ENCODE data around the gene TACR1. TPM values are rescaled to one million over a fixed set of nuclear protein-coding genes. Genes with fewer than 3 reads are reported as not detected.

Gene TACR1
- total RNA-seq, 1 donor from 2014 or later = 1.4 TPM

DNA sequence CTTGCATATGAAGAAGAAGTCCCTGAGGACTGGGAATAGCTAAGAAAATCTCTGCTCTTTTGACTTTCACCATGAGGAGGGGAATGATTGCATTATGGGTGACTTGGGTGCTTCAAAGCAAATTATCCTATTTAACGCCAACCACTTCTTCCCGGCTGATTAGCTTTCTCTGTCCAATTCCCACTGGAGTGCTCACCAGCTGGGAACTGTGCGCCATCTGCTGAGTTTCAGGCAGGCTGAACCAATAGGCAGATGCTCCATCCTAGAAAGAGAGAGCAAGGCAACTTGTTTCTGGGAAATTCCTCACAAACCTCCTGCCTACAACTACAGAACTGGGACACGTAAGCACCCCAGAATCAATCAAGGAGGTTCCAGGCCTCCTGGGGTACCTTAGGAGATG is 191.5 kb downstream of the TACR1 start:
- DNase-seq = no peak
- intact Hi-C loops (cut with DNase I) = no loop called here
- Histone ChIP-seq H3K27ac (no peak overlapping the region), H3K4me1 (no peaks in the 10 kb centered on the region), H3K4me3 (no peak overlapping the region), H3K27me3 (ENCODE audit: low read depth) (no peaks in the 10 kb centered on the region), H3K36me3 (no peaks in the 10 kb centered on the region), H3K9me3 (no peaks in the 10 kb centered on the region)
- no peak for ATAC-seq
- TF ChIP-seq, protein P1, sequence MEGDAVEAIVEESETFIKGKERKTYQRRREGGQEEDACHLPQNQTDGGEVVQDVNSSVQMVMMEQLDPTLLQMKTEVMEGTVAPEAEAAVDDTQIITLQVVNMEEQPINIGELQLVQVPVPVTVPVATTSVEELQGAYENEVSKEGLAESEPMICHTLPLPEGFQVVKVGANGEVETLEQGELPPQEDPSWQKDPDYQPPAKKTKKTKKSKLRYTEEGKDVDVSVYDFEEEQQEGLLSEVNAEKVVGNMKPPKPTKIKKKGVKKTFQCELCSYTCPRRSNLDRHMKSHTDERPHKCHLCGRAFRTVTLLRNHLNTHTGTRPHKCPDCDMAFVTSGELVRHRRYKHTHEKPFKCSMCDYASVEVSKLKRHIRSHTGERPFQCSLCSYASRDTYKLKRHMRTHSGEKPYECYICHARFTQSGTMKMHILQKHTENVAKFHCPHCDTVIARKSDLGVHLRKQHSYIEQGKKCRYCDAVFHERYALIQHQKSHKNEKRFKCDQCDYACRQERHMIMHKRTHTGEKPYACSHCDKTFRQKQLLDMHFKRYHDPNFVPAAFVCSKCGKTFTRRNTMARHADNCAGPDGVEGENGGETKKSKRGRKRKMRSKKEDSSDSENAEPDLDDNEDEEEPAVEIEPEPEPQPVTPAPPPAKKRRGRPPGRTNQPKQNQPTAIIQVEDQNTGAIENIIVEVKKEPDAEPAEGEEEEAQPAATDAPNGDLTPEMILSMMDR (IDR thresholded peaks at IDR 0.05) = no peak

DNA sequence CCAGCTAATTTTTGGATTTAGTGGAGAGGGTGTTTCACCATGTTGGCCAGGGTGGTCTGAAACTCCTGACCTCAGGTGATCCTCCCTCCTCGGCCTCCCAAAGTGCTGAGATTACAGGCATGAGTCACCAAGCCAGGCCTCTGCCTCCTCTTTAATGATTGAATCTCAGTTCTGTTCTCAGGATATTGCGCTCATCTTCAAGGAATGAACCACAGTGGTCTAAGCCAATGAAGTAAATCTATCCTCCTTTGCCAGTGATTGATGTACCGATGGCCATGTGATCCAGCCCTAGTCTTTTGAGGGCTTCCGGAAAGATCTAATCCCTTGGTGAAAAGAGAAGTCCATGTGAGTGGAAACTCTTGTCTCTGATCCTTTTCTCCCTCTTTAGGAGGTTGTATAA is 192.3 kb downstream of the TACR1 start:
- Histone ChIP-seq H3K36me3 (no peaks in the 10 kb centered on the region), H3K4me3 (no peak overlapping the region), H3K27me3 (ENCODE audit: low read depth) (no peaks in the 10 kb centered on the region), H3K4me1 (no peaks in the 10 kb centered on the region), H3K9me3 (no peaks in the 10 kb centered on the region), H3K27ac (no peak overlapping the region)
- TF ChIP-seq, protein P1 (IDR thresholded peaks at IDR 0.05) = no peak
- DNase-seq (no peak), ATAC-seq (no peak)
- intact Hi-C loops (cut with DNase I) = no loop called here

DNA sequence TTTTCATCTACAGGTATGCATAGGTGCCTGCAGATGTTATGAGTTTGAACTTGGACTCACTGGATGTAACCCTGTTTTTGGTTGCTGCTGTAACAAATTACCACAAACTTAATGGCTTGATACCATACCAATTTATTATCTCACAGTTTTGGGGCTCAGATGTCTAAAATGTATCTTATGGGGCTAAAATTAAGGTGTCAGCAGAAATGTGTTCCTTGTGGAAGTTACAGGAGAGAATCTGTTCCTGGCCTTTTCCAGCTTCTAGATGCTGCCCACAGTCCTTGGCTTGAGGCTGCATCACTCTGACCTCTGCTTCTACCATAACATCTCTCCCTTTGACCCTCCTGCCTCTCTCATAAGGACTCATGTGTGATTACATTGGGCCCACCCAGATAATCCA is 193.3 kb downstream of the TACR1 start:
- DNase-seq = no peak
- Histone ChIP-seq H3K9me3 (no peaks in the 10 kb centered on the region), H3K27me3 (ENCODE audit: low read depth) (no peaks in the 10 kb centered on the region), H3K27ac (no peak overlapping the region), H3K4me1 (no peaks in the 10 kb centered on the region), H3K36me3 (no peaks in the 10 kb centered on the region), H3K4me3 (no peak overlapping the region)
- ATAC-seq = no peak
- intact Hi-C loops (cut with DNase I) = no loop called here
- TF ChIP-seq, protein P1 (IDR thresholded peaks at IDR 0.05) = no peak

DNA sequence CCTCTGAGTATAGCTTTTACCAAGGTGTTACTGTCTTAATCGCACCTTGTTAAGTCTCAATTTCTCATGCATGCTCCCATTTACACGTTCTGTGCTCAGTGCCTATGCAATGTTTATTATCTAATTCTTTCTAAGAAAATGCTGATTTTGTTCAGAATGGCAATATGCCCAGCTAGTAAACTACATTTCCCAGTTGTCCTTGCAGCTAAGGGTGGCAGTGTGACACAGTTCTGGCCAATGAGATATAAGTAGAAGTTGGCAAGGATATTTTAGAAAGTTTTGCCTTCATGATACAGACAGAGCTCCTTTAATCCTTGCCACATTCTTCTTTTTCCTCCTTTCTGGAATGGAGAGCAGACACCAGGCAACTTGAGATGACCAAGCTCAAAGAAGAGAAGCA is 195.5 kb downstream of the TACR1 start:
- Histone ChIP-seq H3K9me3 (no peaks in the 10 kb centered on the region), H3K4me1 (no peaks in the 10 kb centered on the region), H3K27ac (no peak overlapping the region), H3K27me3 (ENCODE audit: low read depth) (no peaks in the 10 kb centered on the region), H3K4me3 (no peak overlapping the region), H3K36me3 (no peaks in the 10 kb centered on the region)
- no peak for DNase-seq
- intact Hi-C loops (cut with DNase I) = no loop called here
- TF ChIP-seq, protein P1 (IDR thresholded peaks at IDR 0.05) = no peak
- ATAC-seq = no peak

DNA sequence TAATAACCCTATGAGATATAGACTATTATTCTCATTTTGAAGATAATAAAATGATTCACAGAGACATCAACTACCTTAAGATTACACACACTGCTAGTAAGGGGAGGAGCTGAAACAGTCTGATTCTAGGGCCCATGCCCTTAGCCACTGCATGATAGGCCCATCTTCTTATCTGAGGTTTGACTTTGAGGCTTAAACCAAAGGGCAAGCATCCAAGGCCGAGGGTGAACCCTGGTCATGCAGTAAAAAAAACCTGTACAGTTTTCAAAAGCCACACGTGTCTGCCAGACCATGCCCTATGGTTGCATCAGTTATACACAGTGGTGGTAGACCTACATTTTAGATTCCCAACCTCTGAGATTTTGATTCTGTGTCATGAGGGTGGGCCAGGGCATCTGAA is 196.0 kb downstream of the TACR1 start:
- H3K27me3 ChIP-seq (ENCODE audit: low read depth) = no peaks in the 10 kb centered on the region

More for the DNA sequence above, 196.0 kb downstream of the TACR1 start:
- intact Hi-C loops (cut with DNase I) = no loop called here
- Histone ChIP-seq H3K4me1 (no peaks in the 10 kb centered on the region), H3K36me3 (no peaks in the 10 kb centered on the region), H3K4me3 (no peak overlapping the region), H3K9me3 (no peaks in the 10 kb centered on the region), H3K27ac (no peak overlapping the region)
- TF ChIP-seq, protein P1 (IDR thresholded peaks at IDR 0.05) = no peak
- no peak for ATAC-seq
- no peak for DNase-seq

Measured in lower lobe of right lung (tissue), 2 donors.